Psoas muscle (tissue), 8 donors: Measurements from ENCODE around the gene PRPS1L1. TPM values are rescaled to one million over a fixed set of nuclear protein-coding genes. Genes with fewer than 3 reads are reported as not detected.

Experiments used
- ATAC-seq, 4 donors: fragments of 200-7000 bp; cut with Tn5 transposase; one replicate each; pipeline ENCODE4 v1.9.1; 2020; ENCODE audit warnings: moderate library complexity in 3 of 4, mild to moderate bottlenecking in 2 of 4
- DNase-seq, 2 donors: peaks; one replicate each; pipeline ENCODE4 v3.0.0-alpha.2; 2020
- H3K27ac ChIP-seq: fragments of 200-600 bp; one replicate; pipeline ENCODE4 v1.8.0; 2022
- H3K27me3 ChIP-seq, 3 donors: fragments of 200-600 bp in 1 of 3; one replicate each; pipeline versions ENCODE4 v1.6.1 to v1.8.0; 2013 to 2022; ENCODE audit warnings: low read length in 2 of 3, mild to moderate bottlenecking in 2 of 3, moderate library complexity in 1 of 3; ENCODE audit not compliant: insufficient read depth in 3 of 3
- H3K36me3 ChIP-seq, 2 donors: fragments of 200-600 bp in 1 of 2; one replicate each; pipeline versions ENCODE4 v1.6.1 to v1.8.0; 2013 to 2022; ENCODE audit warnings: low read depth in 1 of 2, mild to moderate bottlenecking in 1 of 2, moderate library complexity in 1 of 2; ENCODE audit not compliant: insufficient read depth in 1 of 2
- H3K4me1 ChIP-seq: fragments of 200-600 bp; one replicate; pipeline ENCODE4 v1.8.0; 2022
- H3K4me3 ChIP-seq: fragments of 200-600 bp; one replicate; pipeline ENCODE4 v1.8.0; 2022; ENCODE audit warnings: mild to moderate bottlenecking
- H3K9me3 ChIP-seq: fragments of 200-600 bp; one replicate; pipeline ENCODE4 v1.8.0; 2022
- CTCF ChIP-seq: fragments of 200-600 bp; IDR thresholded peaks from one replicate; pipeline ENCODE4 v1.8.0; 2022; ENCODE audit warnings: antibody characterized with exemption
- WGBS, 3 donors: extraction: QIAGEN DNeasy Blood & Tissue Kit; methylation state at CpG; one replicate each; pipeline versions ENCODE4 v1.1.6 to v1.1.7; 2013; 5-methylcytosine and 5-hydroxymethylcytosine counted together
- intact Hi-C, 2 donors: fragments of 100-400 bp; cut with DNase I; formaldehyde crosslinking; loops; one replicate each; pipeline versions ENCODE4 v1.11.0 to v1.14.2; 2022
- long read RNA-seq, 2 donors: library from polyadenylated mRNA; unstranded; transcript quantifications; one replicate each; pipeline ENCODE4 v2.0.0, GENCODE V29; 2021
- polyA plus RNA-seq, 3 donors: library from polyadenylated mRNA; stranded (reverse); fragments of 200-250 nt; gene quantifications; one replicate each; pipeline ENCODE4 v1.2.3, GENCODE V29; 2013
- total RNA-seq, 4 donors: library from RNA; stranded (reverse); fragmentation: NEBNext Ultra II Directional in 2 of 4; extraction: Animal tissue kit (Norgen Biotek cat#: 25700) in 2 of 4; gene quantifications; one replicate each; pipeline versions ENCODE4 v1.2.1 to v1.2.4, GENCODE V29; 2021 to 2023
- donor health status: healthy with polysubstance abuse.
- donor health status: DM: no; HTN: no; CAD: no; lungs with moderate emphysema.
- donor health status: Bipolar disorder and iron deficiency.
- donor health status: healthy.
- donor health status: DM: yes; HTN: yes; CAD: no.
- donor health status: DM: no; HTN: no; CAD: no.
- donor health status: DM: no; HTN: no; CAD: no.
- donor health status: DM: yes; HTN: yes; CAD: no.

Gene PRPS1L1
- total RNA-seq, result not detected
- not detected for polyA plus RNA-seq
- long read RNA-seq, donor 1, result 0 reads
- long read RNA-seq, donor 2, result 0 reads

- H3K9me3 ChIP-seq, result no peaks in the 10 kb centered on the region
- intact Hi-C loops, result no loop called here
- 93 to 98% (median 96%) methylated on average over 17 of the region's 17 CpGs for WGBS, 3 donors
- no peaks in the 10 kb centered on the region for H3K4me1 ChIP-seq
- H3K4me3 ChIP-seq, result no peak within 1 kb of the TSS
- H3K36me3 ChIP-seq, result no peaks in the 10 kb centered on the region
- TF ChIP-seq CTCF, result no peak
- no peak within 1 kb of the TSS for H3K27ac ChIP-seq
- ATAC-seq (no peak), DNase-seq (no peak)
- no peaks in the 10 kb centered on the region for H3K27me3 ChIP-seq
Measured at GRCh38 chr7:18027628-18028027, at the start of gene PRPS1L1. Gene PRPS1L1 (minus strand): TSS chr7:18027846.

- peaks cover 9% of the 10 kb centered on the region for H3K9me3 ChIP-seq
- no peak for ATAC-seq
- DNase-seq, result no peak
- no peak for TF ChIP-seq CTCF
- no peaks in the 10 kb centered on the region for H3K4me1 ChIP-seq
- no peak overlapping the region for H3K27ac ChIP-seq
- 59 to 71% (median 61%) methylated on average over 1 of the region's 1 CpG for WGBS, 3 donors
- no peak overlapping the region for H3K4me3 ChIP-seq
- H3K27me3 ChIP-seq, result no peaks in the 10 kb centered on the region
- no peaks in the 10 kb centered on the region for H3K36me3 ChIP-seq
- intact Hi-C loops, result no loop called here
Measured at GRCh38 chr7:18076461-18076860, 48.8 kb upstream of the PRPS1L1 start.

GRCh38 chr7:18068745-18069144 is 41.1 kb upstream of the PRPS1L1 start:
- ATAC-seq, result no peak
- no peak for DNase-seq
- Histone ChIP-seq H3K4me1 (no peaks in the 10 kb centered on the region), H3K27ac (no peak overlapping the region), H3K27me3 (peaks cover 0 to 2% (median 0%) of the 10 kb centered on the region in 3 donors), H3K36me3 (no peaks in the 10 kb centered on the region), H3K9me3 (no peaks in the 10 kb centered on the region), H3K4me3 (no peak overlapping the region)
- no peak for TF ChIP-seq CTCF
- WGBS, 3 donors, result 87 to 90% (median 87%) methylated on average over 3 of the region's 3 CpGs
- intact Hi-C loops, result loop anchor here in 1 of 2 donors (10.0 kb wide), 1 partner anchor 256 kb away; no protein-coding TSS in a partner anchor

- intact Hi-C loops, result loop anchor here in 1 of 2 donors (10.0 kb wide), 1 partner anchor 260 kb away; no protein-coding TSS in a partner anchor
- ATAC-seq (no peak), DNase-seq (no peak)
- Histone ChIP-seq H3K4me3 (no peak overlapping the region), H3K27ac (no peak overlapping the region), H3K36me3 (no peaks in the 10 kb centered on the region), H3K9me3 (no peaks in the 10 kb centered on the region), H3K27me3 (peaks cover 0 to 2% (median 0%) of the 10 kb centered on the region in 3 donors), H3K4me1 (no peaks in the 10 kb centered on the region)
- WGBS, 3 donors, result 89 to 94% (median 91%) methylated on average over 6 of the region's 6 CpGs
- TF ChIP-seq CTCF, result peak; percentile 42
Measured at GRCh38 chr7:18064242-18064838, 36.7 kb upstream of the PRPS1L1 start.
